Measurements from ENCODE around the gene CIB4.

The CIB4 gene

GRCh38 chr2:26550276-26551015, 90.7 kb downstream of the CIB4 start:
- Histone ChIP-seq H2AK5ac (ENCODE audit: low read depth, low read length) (no peak overlapping the region), H3K4me3 (ENCODE audit: low read length in 2 of 2) (no peak overlapping the region), H3K27me3 (ENCODE audit: control insufficient read depth in 3 of 3, insufficient read depth in 3 of 3, low read depth in 1 of 3, low read length in 3 of 3) (peaks cover 0 to under 1% (median 0%) of the 10 kb centered on the region in 3 experiments), H3K79me1 (ENCODE audit: low read depth, low read length) (no peaks in the 10 kb centered on the region), H3K27ac (replicated peaks; ENCODE audit: low read length) (no peak overlapping the region), H4K91ac (ENCODE audit: low read depth, low read length, poor library complexity) (no peak overlapping the region), H2BK15ac (ENCODE audit: low read length) (no peak overlapping the region), H3K36me3 (replicated peaks in 1 of 2; ENCODE audit: control insufficient read depth in 2 of 2, insufficient read depth in 2 of 2, low read length in 2 of 2) (no peaks in the 10 kb centered on the region), H2AFZ (ENCODE audit: low read length) (no peak overlapping the region), H3K4ac (ENCODE audit: low read length) (no peak overlapping the region), H4K8ac (ENCODE audit: low read depth, low read length) (no peak overlapping the region), H3K4me1 (ENCODE audit: control insufficient read depth in 2 of 2, insufficient read depth in 1 of 2, low read depth in 1 of 2, low read length in 2 of 2) (peaks cover 0 to 5% of the 10 kb centered on the region in 2 donors), H2BK120ac (ENCODE audit: low read depth, low read length) (no peak overlapping the region), H3K18ac (ENCODE audit: low read length) (no peak overlapping the region), H3K9me3 (replicated peaks in 1 of 2; ENCODE audit: control insufficient read depth in 2 of 2, insufficient read depth in 1 of 2, low read depth in 1 of 2, low read length in 2 of 2) (peaks cover 0 to 2% of the 10 kb centered on the region in 2 donors), H3K9ac (ENCODE audit: low read depth, low read length, poor library complexity) (no peak overlapping the region), H3K23ac (ENCODE audit: low read depth, low read length, poor library complexity) (no peak overlapping the region), H2BK12ac (ENCODE audit: low read length) (no peak overlapping the region), H2BK5ac (ENCODE audit: low read length) (peak overlapping the region; percentile 10), H3K4me2 (ENCODE audit: insufficient read depth, low read length, poor library complexity, severe bottlenecking) (no peak overlapping the region), H3K14ac (ENCODE audit: low read length) (peak overlapping the region; percentile 42)
- WGBS, 2 donors (ENCODE audit: extremely low coverage in 2 of 2, insufficient read length in 2 of 2, insufficient replicate concordance in 1 of 2) = no CpG with 5 or more reads among the region's 17 CpGs
- DNase-seq (ENCODE audit: low spot score) = no peak

GRCh38 chr2:26542676-26543505, 98.3 kb downstream of the CIB4 start:
- no peak overlapping the region for H3K27ac ChIP-seq (replicated peaks; ENCODE audit: low read length)
- H3K9me3 ChIP-seq (replicated peaks in 1 of 2; ENCODE audit: control insufficient read depth in 2 of 2, insufficient read depth in 1 of 2, low read depth in 1 of 2, low read length in 2 of 2) = no peaks in the 10 kb centered on the region
- H3K18ac ChIP-seq (ENCODE audit: low read length) = no peak overlapping the region
- H3K4me1 ChIP-seq (ENCODE audit: control insufficient read depth in 2 of 2, insufficient read depth in 1 of 2, low read depth in 1 of 2, low read length in 2 of 2) = peaks cover 4 to 5% of the 10 kb centered on the region in 2 donors
- H3K23ac ChIP-seq (ENCODE audit: low read depth, low read length, poor library complexity) = no peak overlapping the region
- H2AK5ac ChIP-seq (ENCODE audit: low read depth, low read length) = no peak overlapping the region
- H3K4ac ChIP-seq (ENCODE audit: low read length) = no peak overlapping the region
- H3K9ac ChIP-seq (ENCODE audit: low read depth, low read length, poor library complexity) = no peak overlapping the region
- no peaks in the 10 kb centered on the region for H3K79me1 ChIP-seq (ENCODE audit: low read depth, low read length)
- DNase-seq (ENCODE audit: low spot score) = no peak
- H2BK5ac ChIP-seq (ENCODE audit: low read length) = no peak overlapping the region
- no peak overlapping the region for H3K4me2 ChIP-seq (ENCODE audit: insufficient read depth, low read length, poor library complexity, severe bottlenecking)
- H2BK12ac ChIP-seq (ENCODE audit: low read length) = no peak overlapping the region
- H2AFZ ChIP-seq (ENCODE audit: low read length) = no peak overlapping the region
- no peak overlapping the region for H3K14ac ChIP-seq (ENCODE audit: low read length)
- no peak overlapping the region for H4K91ac ChIP-seq (ENCODE audit: low read depth, low read length, poor library complexity)
- no peak overlapping the region for H2BK120ac ChIP-seq (ENCODE audit: low read depth, low read length)
- H3K27me3 ChIP-seq (ENCODE audit: control insufficient read depth in 3 of 3, insufficient read depth in 3 of 3, low read depth in 1 of 3, low read length in 3 of 3) = peaks cover 0 to 16% (median 0%) of the 10 kb centered on the region in 3 experiments
- no peaks in the 10 kb centered on the region for H3K36me3 ChIP-seq (replicated peaks in 1 of 2; ENCODE audit: control insufficient read depth in 2 of 2, insufficient read depth in 2 of 2, low read length in 2 of 2)
- H2BK15ac ChIP-seq (ENCODE audit: low read length) = no peak overlapping the region
- no peak overlapping the region for H4K8ac ChIP-seq (ENCODE audit: low read depth, low read length)
- H3K4me3 ChIP-seq (ENCODE audit: low read length in 2 of 2) = no peak overlapping the region
- WGBS, 2 donors (ENCODE audit: extremely low coverage in 2 of 2, insufficient read length in 2 of 2, insufficient replicate concordance in 1 of 2) = no CpG with 5 or more reads among the region's 15 CpGs

- H3K27me3 ChIP-seq (ENCODE audit: control insufficient read depth in 3 of 3, insufficient read depth in 3 of 3, low read depth in 1 of 3, low read length in 3 of 3) = peaks cover 0 to 16% (median 0%) of the 10 kb centered on the region in 3 experiments
- no peak for DNase-seq (ENCODE audit: low spot score)
- no CpG with 5 or more reads among the region's 5 CpGs for WGBS, 2 donors (ENCODE audit: extremely low coverage in 2 of 2, insufficient read length in 2 of 2, insufficient replicate concordance in 1 of 2)
Observed at GRCh38 chr2:26542194-26542455, 99.0 kb downstream of the CIB4 start.

More at GRCh38 chr2:26542194-26542455, 99.0 kb downstream of the CIB4 start:
- no peaks in the 10 kb centered on the region for H3K79me1 ChIP-seq (ENCODE audit: low read depth, low read length)
- peaks cover 4 to 5% of the 10 kb centered on the region in 2 donors for H3K4me1 ChIP-seq (ENCODE audit: control insufficient read depth in 2 of 2, insufficient read depth in 1 of 2, low read depth in 1 of 2, low read length in 2 of 2)
- no peak overlapping the region for H3K27ac ChIP-seq (replicated peaks; ENCODE audit: low read length)
- H3K9ac ChIP-seq (ENCODE audit: low read depth, low read length, poor library complexity) = no peak overlapping the region
- no peak overlapping the region for H3K4me2 ChIP-seq (ENCODE audit: insufficient read depth, low read length, poor library complexity, severe bottlenecking)
- no peak overlapping the region for H3K4ac ChIP-seq (ENCODE audit: low read length)
- no peak overlapping the region for H2BK12ac ChIP-seq (ENCODE audit: low read length)
- no peaks in the 10 kb centered on the region for H3K9me3 ChIP-seq (replicated peaks in 1 of 2; ENCODE audit: control insufficient read depth in 2 of 2, insufficient read depth in 1 of 2, low read depth in 1 of 2, low read length in 2 of 2)
- no peak overlapping the region for H3K4me3 ChIP-seq (ENCODE audit: low read length in 2 of 2)
- no peak overlapping the region for H2AFZ ChIP-seq (ENCODE audit: low read length)
- H3K23ac ChIP-seq (ENCODE audit: low read depth, low read length, poor library complexity) = no peak overlapping the region
- no peak overlapping the region for H4K8ac ChIP-seq (ENCODE audit: low read depth, low read length)
- H4K91ac ChIP-seq (ENCODE audit: low read depth, low read length, poor library complexity) = no peak overlapping the region
- H3K14ac ChIP-seq (ENCODE audit: low read length) = no peak overlapping the region
- H3K36me3 ChIP-seq (replicated peaks in 1 of 2; ENCODE audit: control insufficient read depth in 2 of 2, insufficient read depth in 2 of 2, low read length in 2 of 2) = no peaks in the 10 kb centered on the region
- H2BK15ac ChIP-seq (ENCODE audit: low read length) = no peak overlapping the region
- H2AK5ac ChIP-seq (ENCODE audit: low read depth, low read length) = no peak overlapping the region
- no peak overlapping the region for H2BK120ac ChIP-seq (ENCODE audit: low read depth, low read length)
- no peak overlapping the region for H2BK5ac ChIP-seq (ENCODE audit: low read length)
- H3K18ac ChIP-seq (ENCODE audit: low read length) = no peak overlapping the region

Data from neuronal stem cell (in vitro differentiated cells).